NCI-H526 (cell line): Measurements from ENCODE around the gene DHRSX.
"Not testable (repeated sequence)": the region's sequence is repeated elsewhere in the genome, so short reads cannot be mapped to it uniquely, and the experiment has no call there.

Experiments
- DNase-seq, 2 experiments: peaks; one replicate each; lab custom pipeline; 2025; lab: John Stamatoyannopoulos, UW

The DHRSX gene

DNA sequence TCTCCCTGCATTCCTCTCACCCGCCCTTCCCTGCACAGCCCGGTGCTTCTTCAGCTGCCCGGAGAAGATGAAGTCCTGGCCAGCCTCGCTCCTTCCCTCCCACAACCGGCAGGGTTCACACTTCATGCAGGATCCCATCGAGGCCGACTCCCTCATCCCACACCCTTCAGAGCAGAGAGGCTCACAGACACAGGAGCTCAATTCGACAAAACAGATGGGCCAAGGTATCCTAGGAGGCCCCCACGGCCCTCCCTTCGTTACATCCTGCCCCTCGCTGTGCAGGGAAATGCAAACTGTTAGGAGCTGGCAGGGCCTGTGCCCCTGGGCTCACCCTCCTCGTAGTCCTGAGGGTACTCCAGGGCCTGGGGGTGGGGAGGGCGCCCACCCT lies 238.1 kb downstream of the DHRSX start:
- DNase-seq: no peak

DNA sequence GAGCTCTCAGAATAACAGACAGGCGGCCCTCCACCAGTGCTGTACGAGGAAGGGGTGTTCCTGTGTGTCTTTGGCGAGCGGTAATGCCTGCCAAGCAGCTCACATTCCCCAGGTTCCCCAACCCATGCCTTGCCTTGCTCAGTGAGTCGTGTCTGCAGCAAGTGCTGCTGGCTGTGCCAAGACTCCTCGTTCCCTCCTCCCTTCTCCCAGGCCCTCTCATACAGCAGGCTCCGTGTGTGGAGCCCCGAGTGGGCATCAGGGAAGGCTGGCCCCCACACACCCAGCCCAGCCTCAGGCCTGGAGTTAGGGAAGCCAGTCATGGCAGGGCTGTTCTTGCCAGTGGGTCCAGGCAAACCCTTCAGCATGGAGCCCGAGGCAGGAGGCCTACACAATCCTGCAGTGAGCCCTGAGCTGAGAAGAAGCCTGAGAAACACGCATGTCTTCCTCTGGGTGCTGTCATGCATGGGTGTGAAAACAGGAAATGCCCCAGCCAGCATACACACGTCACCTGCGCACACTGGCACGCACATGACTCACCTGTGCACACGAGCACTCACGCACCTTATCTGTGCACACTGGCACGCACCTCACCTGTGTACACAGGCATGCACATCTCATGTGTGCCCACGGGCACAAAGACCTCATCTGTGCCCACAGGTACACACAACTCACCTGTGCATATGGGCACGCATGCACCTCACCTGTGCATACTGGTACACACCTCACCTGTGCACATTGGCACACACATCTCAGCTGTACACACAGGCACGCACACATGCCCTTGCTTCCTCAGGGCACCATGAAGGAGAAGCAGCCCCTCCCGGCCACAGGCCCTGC lies 238.7 kb downstream of the DHRSX start:
- DNase-seq: no peak

DNA sequence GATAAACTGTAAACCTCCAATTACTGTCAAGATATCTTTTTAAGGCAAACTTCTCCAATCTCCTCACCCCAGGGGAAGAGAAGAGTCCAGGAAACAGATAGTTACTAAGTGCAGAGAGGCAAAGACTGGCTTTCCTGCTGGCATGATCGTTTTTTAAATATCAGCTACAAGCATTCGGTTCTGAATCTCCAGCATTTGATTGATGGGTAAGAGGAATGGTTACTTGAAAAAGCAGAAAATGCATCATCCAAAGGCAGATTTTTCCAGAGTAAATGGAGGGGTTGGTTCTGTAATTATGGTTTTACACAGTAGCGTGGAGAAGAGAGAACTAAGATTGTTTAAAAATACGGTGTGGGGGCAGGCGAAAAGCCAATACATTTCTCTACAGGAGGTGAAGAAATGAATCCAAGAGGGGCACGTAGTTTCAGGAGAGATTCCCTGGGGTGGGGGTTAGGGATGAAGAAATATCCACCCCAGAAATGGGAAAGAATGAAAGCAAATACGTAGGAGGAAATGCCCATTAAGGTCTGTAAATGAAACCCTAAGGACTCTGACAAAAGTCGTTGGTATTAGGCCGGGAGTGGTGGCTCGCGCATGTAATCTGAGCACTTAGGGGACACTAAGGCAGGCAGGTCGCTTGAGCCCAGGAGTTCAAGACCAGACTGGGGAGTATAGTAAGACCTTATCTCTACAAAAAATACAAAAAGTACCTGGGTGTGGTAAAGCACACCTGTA lies 248.3 kb downstream of the DHRSX start:
- no peak for DNase-seq

GRCh38 chrX:2251211-2251610 lies 249.6 kb downstream of the DHRSX start:
- DNase-seq: no peak

DNA sequence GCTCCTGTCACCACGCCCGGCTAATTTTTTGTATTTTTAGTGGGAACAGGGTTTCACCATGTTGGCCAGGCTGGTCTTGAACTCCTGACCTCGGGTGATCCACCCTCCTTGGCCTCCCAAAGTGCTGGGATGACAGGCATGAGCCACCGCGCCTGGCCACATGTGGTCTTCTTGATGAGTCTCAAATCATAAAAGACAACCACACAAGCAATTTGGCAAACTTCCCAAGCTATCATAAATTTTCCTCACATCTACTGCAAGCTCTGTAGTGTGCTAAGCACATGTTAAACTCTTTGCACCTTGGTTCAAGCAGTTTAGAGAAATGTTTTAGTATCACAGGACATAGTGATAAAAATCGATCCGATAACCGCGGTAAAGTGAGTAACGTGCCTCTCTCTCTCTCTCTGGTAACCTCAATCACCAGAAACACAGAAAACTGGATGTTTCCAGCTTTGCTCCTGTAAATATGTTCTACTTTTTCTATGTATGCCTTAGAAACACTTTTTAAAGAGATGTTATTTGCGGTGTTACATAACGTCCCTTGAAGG lies 256.8 kb downstream of the DHRSX start:
- no peak for DNase-seq

GRCh38 chrX:2242980-2243379 lies 257.8 kb downstream of the DHRSX start:
- no peak for DNase-seq

DNA sequence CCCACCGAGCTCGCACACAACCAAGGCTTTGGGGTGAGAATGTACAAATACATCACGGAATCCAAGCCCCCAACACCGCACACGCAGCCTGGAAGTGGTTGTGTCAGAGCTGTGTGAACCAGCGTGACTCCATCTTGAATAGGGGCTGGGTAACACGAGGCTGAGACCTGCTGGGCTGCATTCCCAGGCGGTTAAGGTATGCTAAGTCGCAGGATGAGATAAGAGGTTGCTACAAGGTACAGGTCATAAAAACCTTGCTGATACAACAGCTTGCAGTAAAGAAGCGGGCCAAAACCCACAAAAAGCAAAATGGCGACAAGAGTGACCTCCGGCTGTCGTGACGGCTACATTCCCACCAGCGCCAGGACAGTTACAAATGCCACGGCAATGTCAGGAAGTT lies 258.4 kb downstream of the DHRSX start:
- no peak for DNase-seq

- not testable (repeated sequence) for DNase-seq
Measured at GRCh38 chrX:2241496-2241895, 259.3 kb downstream of the DHRSX start.

GRCh38 chrX:2240761-2241160 lies 260.0 kb downstream of the DHRSX start:
- not testable (repeated sequence) for DNase-seq

DNA sequence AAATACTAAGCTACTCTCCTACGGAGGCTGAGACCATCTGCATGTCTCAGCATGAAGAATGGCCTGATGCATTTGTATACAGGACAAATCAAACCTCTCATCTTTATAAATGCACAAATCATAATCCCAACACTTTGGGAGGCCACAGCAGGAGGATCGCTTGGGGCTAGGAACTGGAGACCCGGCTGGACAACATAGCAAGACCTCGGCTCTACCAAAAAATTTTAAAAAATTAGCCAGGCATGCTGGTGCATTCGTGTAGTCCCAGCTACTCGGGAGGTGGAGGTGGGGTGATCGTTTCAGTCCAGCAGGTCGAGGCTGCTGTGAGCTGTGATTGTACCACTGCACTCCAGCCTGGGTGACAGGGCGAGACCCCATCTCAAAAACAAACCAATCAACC lies 262.8 kb downstream of the DHRSX start:
- DNase-seq: no peak

DNA sequence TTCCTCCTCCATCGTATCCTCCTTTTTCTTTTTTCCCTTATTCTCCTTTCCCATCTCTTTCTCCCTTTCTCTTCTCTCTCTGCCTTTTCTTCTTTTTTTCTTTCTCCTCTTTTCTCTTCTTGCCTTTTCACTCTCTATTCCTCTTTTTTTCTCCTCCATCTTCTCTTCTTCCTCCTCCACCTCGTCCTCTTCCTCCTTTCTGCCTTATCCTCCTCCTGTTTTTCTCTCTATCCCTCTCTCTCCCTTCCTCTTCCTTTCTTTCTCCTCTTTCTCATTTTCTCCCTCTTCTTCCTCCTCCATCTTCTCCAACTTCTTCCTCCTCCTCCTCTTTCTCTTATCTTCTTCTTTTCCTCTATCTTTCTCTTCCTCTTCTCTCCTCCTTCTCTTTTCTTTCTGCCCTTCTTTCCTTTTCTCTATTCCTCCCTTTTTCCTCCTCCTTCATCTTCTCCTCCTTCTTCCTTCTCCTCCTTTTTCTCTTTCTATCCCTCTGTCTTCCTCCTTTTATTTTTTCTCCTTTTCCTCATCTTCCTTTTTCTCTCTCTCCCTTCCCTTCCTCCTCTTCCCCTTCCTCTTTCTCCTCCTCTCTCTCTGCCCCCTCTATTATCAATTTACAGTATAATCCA lies 269.1 kb downstream of the DHRSX start:
- no peak for DNase-seq

GRCh38 chrX:2230457-2230856 lies 270.3 kb downstream of the DHRSX start:
- no peak for DNase-seq

DNA sequence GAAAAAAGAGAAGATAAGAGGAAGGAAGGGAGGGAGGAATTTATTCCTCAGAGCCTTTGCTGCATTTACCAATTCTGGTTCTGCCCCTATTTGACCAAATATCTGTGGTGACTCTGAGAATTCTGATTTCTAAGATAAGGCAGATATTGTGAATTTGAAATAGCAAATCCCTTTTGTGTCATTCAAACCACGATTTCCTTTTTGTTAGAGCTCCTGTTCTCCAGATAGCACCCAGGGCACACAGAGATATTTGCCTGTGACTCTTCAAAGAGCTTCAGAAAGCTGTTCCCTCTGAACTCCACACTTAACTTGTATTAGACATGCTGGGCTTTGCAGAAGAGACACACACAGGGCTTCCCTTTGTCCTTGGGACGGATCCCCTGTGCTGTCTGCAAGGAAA lies 272.2 kb downstream of the DHRSX start:
- DNase-seq: no peak

DNA sequence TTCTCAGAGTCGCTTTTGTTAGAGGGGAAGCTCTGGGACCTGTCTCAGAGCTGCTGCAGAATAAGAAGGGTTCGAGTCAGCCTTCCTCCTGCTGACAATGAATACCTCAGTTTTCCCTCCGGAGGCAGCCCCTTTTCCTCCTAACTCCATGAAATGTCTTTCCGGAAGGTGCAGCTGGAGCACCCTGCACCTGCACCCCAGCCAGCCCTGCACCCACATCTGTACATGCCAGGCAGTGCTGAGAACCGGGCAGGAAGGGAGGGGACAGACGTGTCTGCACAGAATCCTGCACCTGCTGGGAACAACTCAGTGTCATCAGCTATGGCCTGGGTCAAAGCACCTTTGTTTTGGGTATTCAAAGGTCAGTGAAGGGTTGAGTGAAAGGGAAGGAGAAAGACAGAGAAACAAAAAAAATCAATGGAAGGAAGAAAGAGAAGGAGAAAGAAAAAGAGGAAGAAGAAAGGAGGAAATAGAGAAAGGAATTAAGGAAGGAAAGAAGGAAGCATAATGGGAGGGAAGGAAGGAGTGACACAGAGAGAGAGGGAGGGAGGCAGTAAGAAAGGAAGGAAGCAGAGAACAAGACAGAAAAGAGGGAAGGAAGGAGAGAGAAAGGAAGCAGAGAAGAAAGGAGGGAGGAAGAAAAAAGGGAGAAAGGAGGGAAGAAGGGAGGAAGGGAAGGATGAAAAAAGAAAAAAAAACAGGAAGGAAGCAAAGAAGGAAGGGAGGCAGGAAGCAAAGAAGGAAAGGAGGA lies 273.7 kb downstream of the DHRSX start:
- no peak for DNase-seq

GRCh38 chrX:2226182-2226581 lies 274.6 kb downstream of the DHRSX start:
- DNase-seq: no peak

GRCh38 chrX:2224597-2225235 lies 276.1 kb downstream of the DHRSX start:
- no peak for DNase-seq

GRCh38 chrX:2224161-2224560 lies 276.6 kb downstream of the DHRSX start:
- DNase-seq: no peak

DNA sequence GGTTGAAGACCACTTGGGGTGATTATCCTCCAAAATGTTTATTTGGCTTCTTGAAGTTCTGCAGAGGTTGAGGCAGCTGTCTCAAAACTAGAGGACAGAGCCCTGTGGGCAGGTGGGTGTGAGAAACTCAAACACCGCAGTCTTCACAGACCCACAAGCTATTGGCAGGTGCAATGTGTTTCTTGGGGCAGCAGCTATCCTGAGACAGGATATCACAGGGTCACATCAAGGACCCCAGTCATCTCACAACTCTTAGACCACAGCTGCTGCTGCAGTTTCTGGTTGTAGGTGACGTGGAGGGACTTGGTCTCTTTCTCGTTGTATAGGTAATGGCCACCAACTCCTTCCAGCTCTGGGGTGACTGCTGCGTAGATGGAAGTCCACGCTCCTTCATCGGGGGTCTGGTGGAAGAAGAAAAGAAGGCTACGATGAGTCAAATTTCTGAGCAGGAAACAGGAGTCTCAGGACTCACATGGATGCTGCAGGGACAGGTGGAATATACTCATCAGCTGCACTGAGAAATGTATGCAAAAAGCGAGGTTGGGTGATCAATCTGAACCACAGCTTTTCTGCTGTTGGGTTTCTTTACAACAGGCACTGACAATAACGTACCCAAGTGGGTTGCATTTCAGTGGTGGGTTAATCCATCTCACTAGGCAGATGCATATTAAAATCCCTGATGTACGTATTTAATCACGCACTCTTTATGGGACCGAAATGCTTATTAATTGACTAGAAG lies 279.8 kb downstream of the DHRSX start:
- no peak for DNase-seq

DNA sequence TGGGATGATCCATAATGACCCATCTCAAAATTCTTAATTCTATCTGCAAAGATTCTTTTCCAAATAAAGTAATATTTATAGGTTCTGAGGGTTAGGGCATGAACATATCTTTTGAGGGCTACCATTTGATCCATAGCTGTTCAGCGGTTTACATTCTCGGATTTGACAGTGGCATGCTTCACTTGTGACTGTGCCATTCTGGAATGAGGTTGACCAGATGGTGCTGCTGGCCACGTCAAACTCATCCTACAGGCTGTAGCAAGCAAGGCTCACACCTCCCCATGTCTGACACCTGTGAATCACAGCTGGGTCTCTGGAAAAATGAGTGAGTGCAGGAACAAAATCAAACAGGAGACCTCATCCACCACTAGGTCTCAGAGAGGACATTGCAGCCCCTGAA lies 280.5 kb downstream of the DHRSX start:
- no peak for DNase-seq

GRCh38 chrX:2214138-2214823 lies 286.5 kb downstream of the DHRSX start:
- not testable (repeated sequence) for DNase-seq
